HG03025 (cell line): ENCODE data around the gene ETV3.

Experiments
- ATAC-seq: cut with Tn5 transposase; IDR thresholded peaks from one replicate; pipeline ENCODE4 v1.9.1; 2021; ENCODE audit warnings: mild to moderate bottlenecking, moderate library complexity; ENCODE audit not compliant: unreplicated experiment, low FRiP score

Gene ETV3

GRCh38 chr1:157162345-157162744 is 24.1 kb upstream of the ETV3 start:
- no peak for ATAC-seq

DNA sequence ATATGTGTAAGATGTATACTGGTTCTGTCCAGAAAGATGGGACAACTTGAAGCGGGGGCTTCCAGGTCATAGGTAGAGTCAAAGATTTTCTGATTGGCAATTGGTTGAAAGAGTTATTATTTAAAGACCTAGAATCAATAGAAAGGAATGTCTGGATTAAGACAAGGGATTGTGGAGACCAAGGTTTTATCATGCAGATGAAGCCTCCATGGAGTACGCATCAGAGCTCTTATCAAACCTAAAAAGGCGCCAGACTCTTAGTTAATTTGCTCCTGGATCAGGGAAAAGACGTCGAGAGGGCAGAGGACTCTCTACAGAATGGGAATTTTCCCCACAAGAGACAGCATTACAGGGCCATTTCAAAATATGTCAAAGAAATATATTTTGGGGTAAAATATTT is 23.7 kb upstream of the ETV3 start:
- ATAC-seq = no peak

DNA sequence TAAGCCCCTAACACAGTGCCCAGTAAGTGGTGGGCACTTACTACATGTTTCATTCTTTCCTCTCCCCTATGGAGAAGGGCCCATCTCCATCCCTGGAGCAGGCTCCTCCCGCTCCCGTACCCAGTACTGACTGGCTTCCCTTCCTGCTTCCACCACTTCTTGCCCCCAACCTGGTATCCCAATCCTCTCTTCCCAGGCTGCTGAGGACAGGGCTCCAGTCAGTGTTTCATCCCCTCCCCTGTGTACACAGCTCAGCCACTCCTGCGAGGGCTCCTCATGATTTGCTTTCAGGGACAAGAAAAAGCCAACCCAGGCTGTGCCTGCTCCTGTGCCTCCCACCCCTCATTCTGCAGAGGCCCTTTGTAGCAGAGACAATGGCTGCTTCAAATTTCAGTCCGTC is 20.8 kb upstream of the ETV3 start:
- ATAC-seq = no peak

DNA sequence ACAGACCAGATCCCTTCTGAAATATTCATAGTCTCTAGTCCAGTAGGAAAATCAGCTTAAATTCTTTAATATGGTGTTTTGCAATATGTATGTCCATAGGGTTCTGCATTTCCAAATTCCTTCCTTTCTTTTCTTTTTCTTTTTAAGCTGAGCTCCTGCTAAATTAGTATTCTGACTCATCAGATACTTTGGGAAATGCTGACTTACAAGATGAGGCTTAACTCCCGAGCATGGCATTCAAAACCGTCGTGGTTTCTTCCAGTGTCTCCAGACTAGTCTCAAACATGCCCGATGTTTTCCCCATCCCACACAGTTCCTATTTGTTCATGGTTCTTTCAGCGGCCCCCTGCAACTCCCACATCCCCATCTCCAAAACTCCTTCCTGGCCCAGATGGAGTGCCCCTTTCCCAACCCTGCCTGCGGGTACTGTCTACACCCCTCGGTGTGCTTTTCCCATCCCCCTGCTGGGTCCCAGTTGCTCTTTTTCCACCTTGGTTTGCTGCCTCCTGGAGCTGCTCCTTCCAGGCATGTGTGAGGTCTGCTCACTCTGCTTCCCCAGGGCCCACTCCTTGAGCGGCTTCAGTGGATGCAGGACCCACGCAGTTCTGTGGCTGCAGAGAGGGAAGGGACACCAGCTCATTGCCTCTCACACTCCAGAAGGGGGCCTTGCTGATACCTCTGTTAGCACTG is 19.5 kb upstream of the ETV3 start:
- no peak for ATAC-seq

DNA sequence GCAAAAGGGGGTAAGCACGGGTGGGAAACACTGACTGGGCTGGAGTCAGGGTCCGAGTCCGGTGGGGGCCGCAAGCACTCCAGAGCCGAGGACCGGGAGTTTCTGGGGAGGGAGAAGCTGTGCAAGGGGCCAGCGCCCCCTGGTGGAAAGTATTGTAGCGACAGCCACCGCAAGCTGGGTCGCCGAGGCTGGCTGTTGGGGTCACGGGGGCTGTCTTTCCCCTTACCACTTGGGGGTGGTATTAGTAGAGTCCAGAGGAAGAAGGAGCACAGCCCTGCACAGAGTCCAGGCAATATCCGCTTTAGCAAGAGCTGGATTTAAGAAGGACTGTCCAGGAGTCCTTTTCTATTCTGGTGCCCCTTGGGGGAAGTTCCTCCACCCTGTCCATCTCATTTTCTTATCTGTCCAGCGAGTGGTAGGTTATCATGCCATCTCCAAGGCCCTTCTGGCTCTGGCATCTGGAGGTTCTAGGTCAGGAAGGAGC is 17.9 kb upstream of the ETV3 start:
- ATAC-seq = no peak

DNA sequence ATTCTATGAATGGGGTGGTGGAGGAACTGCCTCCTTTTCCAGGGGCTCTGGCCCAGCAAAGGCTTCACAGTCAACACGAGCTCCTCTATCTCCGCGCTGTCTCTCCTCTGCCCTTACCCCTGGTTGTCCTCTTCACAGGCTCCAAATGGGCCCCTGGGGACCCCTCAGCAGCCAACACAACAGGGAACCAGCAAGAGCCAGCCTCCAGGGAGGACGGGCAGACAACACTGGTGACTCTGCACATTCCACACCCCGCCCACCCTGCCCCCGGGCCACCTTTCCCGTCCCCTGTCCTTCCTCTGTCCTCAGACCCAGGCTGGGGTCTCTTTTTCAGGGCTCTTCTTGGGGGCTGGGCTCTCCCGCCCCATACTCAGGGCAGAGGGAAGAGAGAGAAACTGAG is 17.5 kb upstream of the ETV3 start:
- no peak for ATAC-seq

GRCh38 chr1:157154940-157155514 is 16.8 kb upstream of the ETV3 start:
- no peak for ATAC-seq

- no peak for ATAC-seq
Observed at GRCh38 chr1:157154291-157154690, 16.1 kb upstream of the ETV3 start.

- ATAC-seq = no peak
Observed at GRCh38 chr1:157153746-157154145, 15.6 kb upstream of the ETV3 start.

- ATAC-seq = no peak
Observed at GRCh38 chr1:157152510-157152909, 14.3 kb upstream of the ETV3 start.

DNA sequence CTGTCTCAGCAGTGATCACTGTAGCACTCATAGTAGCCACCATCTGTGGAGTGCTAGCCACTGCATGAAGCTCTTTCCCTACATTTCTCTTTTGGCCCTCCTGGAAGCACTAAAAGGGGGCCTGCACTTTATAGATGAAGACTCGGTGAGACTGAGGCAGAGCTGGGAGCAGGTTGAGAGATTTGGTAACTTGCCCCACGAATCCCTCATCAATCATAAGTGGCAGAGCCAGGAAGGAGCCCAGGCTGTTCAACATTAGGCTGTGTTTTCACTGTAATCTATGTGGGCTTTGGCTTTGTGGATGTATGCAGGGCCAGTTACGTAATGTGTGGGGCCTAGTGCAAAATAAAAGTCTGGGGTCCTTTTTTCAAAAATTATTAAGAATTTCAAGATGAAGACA is 13.3 kb upstream of the ETV3 start:
- ATAC-seq = no peak

DNA sequence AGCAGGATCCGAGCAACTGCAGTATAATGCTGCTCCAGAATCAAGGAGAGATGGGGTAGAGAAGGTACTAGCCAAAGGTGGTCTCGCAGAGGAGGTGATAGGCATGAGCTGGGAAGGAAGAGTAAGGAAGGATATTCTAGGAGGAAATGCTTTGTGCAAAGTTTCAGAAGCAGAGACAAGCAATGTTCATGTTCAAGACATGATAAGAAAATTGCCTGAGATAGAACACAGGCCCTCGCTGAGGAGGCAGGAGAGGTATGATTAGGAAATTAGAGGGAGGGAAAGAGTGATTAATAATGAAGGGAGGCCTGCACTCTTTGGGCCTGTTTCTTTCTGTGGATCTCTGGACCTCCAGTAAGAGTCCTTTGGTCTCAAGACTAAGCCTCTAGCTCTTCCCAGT is 12.9 kb upstream of the ETV3 start:
- ATAC-seq = no peak

DNA sequence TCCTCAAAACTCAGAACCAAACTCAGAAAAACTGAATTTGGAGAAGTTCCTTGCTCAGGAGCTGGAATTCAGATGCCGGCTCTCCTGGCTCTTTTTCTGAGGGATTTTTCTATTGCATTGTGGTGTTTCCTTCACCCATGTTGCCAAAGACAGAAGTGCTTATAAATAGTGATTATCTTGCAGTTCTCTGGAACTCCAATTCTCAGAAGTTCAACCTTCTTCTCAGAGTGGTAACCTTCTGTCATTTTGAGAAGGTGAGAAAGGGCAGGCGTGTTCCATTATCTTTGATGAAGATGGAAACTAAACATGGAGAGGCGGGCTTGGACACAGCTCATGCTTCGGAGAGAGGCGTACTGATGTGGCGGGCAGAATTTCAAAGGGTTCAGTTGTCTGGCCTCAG is 12.4 kb upstream of the ETV3 start:
- no peak for ATAC-seq

GRCh38 chr1:157147906-157148700 is 9.9 kb upstream of the ETV3 start:
- ATAC-seq = no peak

DNA sequence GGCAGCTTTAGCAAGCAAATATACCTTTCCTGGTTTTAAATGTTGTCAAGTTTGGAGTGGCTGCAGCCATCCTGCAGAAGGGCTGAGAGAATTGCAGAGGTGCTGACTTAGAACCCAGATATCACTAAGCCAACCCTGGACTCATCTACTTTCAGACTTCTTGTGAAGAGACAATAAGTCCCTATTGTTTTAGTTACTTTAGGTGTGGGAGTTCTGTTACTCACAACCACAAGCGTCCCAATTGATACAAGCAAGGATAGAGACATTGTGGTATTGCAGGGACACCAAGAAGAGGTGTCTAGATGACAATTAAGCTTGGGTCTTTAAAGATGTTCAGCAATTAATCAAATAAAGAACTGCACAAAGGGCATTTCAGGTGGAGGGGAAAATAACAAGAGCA is 8.8 kb upstream of the ETV3 start:
- ATAC-seq = no peak

DNA sequence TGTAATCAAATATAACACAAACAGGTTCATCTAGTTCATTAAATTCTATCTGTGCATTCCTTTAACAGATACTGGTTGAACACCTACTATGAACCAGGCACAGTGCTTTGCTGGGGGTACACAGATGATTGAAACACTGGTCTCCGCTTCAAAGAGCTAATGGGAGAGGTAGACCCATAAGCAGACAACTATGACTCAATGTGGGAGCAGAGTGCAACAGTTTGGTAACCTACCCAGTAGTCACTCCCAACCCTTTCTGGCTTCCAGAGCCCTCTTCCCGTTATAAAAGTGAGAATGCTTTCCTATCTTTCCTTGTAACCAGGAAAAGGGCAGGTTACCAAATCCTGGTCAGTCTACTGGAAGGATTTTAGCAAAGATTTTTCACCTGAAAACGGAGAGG is 8.0 kb upstream of the ETV3 start:
- no peak for ATAC-seq

DNA sequence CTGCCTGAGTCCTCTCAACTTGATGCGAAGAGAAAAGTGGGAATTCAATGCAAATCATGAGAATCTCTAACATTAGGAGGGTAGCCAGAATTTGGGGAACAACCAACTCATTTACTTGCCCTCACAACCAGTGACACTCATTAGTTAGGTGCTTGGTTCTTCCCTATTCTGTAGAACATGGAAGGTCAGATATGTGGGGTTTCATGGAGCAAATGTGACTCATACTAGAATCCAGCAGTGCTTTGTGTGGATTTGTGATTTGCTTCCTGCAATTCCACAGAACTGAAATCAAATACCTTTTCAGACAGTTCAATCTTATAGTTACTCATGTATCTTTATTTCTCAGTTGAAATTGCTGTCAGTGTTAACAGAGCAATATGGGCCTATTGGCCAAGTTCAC is 6.9 kb upstream of the ETV3 start:
- no peak for ATAC-seq

- ATAC-seq = no peak
Observed at GRCh38 chr1:157144509-157144908, 6.3 kb upstream of the ETV3 start.

- no peak for ATAC-seq
Observed at GRCh38 chr1:157142765-157143423, 4.7 kb upstream of the ETV3 start.

- ATAC-seq = no peak
Observed at GRCh38 chr1:157142201-157142600, 4.0 kb upstream of the ETV3 start.

GRCh38 chr1:157141212-157141855 is 3.1 kb upstream of the ETV3 start:
- ATAC-seq = no peak
